Heart left ventricle (tissue), 16 donors: ENCODE measurements around the gene PTCD3. TPM values are rescaled to one million over a fixed set of nuclear protein-coding genes. Genes with fewer than 3 reads are reported as not detected.
A peak's percentile ranks its signal among the peaks of the same experiment; 100 is the strongest.

Experiments used
- ATAC-seq, 4 donors: fragments of 200-7000 bp; cut with Tn5 transposase; one replicate each; pipeline ENCODE4 v1.9.1; 2020 to 2022; ENCODE audit warnings: moderate library complexity in 4 of 4, mild to moderate bottlenecking in 3 of 4, moderate number of reproducible peaks in 1 of 4
- DNase-seq, 5 donors: peaks; one replicate each; pipeline ENCODE4 v3.0.0-alpha.2; 2020
- H3K27ac ChIP-seq, 12 donors: fragments of 200-600 bp; sonication (generic) in 4 of 12; one replicate each; pipeline versions ENCODE4 v1.5.0 to v1.8.0; 2016 to 2022; ENCODE audit warnings: mild to moderate bottlenecking in 2 of 12
- H3K27me3 ChIP-seq, 9 donors: fragments of 200-600 bp; sonication (generic) in 2 of 9; one replicate each; pipeline versions ENCODE4 v1.5.1 to v1.8.0; 2016 to 2022; ENCODE audit warnings: mild to moderate bottlenecking in 3 of 9
- H3K36me3 ChIP-seq, 9 donors: fragments of 200-600 bp; sonication (generic) in 2 of 9; one replicate each; pipeline versions ENCODE4 v1.5.0 to v1.8.0; 2018 to 2022; ENCODE audit warnings: mild to moderate bottlenecking in 2 of 9
- H3K4me1 ChIP-seq, 12 donors: fragments of 200-600 bp; sonication (generic) in 4 of 12; one replicate each; pipeline versions ENCODE4 v1.5.0 to v1.8.0; 2016 to 2022; ENCODE audit warnings: mild to moderate bottlenecking in 3 of 12
- H3K4me3 ChIP-seq, 12 donors: fragments of 200-600 bp; sonication (generic) in 4 of 12; one replicate each; pipeline versions ENCODE4 v1.5.0 to v1.8.0; 2017 to 2022; ENCODE audit warnings: mild to moderate bottlenecking in 9 of 12, moderate library complexity in 4 of 12
- H3K9me3 ChIP-seq, 12 donors: fragments of 200-600 bp; sonication (generic) in 4 of 12; one replicate each; pipeline versions ENCODE4 v1.5.0 to v1.8.0; 2016 to 2022; ENCODE audit warnings: mild to moderate bottlenecking in 1 of 12
- POLR2A ChIP-seq, 2 donors: fragments of 450-650 bp; IDR thresholded peaks; one replicate each; pipeline ENCODE4 v1.6.1; 2017; ENCODE audit warnings: antibody characterized with exemption in 2 of 2, mild to moderate bottlenecking in 2 of 2, moderate library complexity in 2 of 2
- WGBS, 4 donors: extraction: QIAGEN DNeasy Blood & Tissue Kit in 2 of 4; methylation state at CpG; one replicate each; pipeline versions ENCODE4 v1.1.5 to v1.1.7; 2013 to 2018; 5-methylcytosine and 5-hydroxymethylcytosine counted together
- intact Hi-C, 10 donors: fragments of 100-400 bp; cut with DNase I; formaldehyde crosslinking; loops; one replicate each; pipeline versions ENCODE4 v1.11.1 to v1.14.2; 2022
- polyA plus RNA-seq, 2 donors: library from polyadenylated mRNA; stranded (reverse); fragments of 200-250 nt; gene quantifications; one replicate each; pipeline ENCODE4 v1.2.3, GENCODE V29; 2013
- total RNA-seq, 9 donors: library from RNA; depleted of rRNA in 2 of 9; stranded (reverse); fragments of >200 nt in 2 of 9; fragmentation: NEBNext Ultra II Directional in 3 of 9; extraction: Animal tissue kit (Norgen Biotek cat#: 25700) in 3 of 9; gene quantifications; one replicate each; pipeline versions ENCODE4 v1.1.0 to v1.2.4, GENCODE V29; 2016 to 2023
- TF ChIP-seq, protein P1 (sequence below), 12 donors: fragments of 200-600 bp; sonication (generic) in 4 of 12; IDR thresholded peaks; one replicate each; pipeline versions ENCODE4 v1.5.0 to v1.8.0; 2018 to 2022; ENCODE audit warnings: antibody characterized with exemption in 12 of 12, mild to moderate bottlenecking in 5 of 12
- donor health status: ischemic (EF 13 %, LVEDD 7.1; RV severe dilation, severe dysfunction).
- donor health status: healthy with polysubstance abuse.
- donor health status: DM: no; HTN: yes; CAD: no.
- donor health status: DM: no; HTN: no; CAD: no.
- donor health status: ischemic (EF 25% LVEDD 6.9; RV normal size, moderate dysfunction).
- donor health status: ischemic (EF 25% LVEDD 5.7; RV mildly dilated, moderate dysfunction).
- donor health status: healthy.
- donor health status: DM: yes; HTN: yes; CAD: no.
- donor health status: ischemic (EF 35%, LVEDD 5.7; RV mildly dilated, moderate dysfunction).
- donor health status: nonischemic (EF 11% LVEDD 7.7; RV severe dilation, severe dysfunction).
- donor health status: DM: yes; HTN: yes; CAD: no.
- donor health status: PGD.
- donor health status: ischemic (EF 29% LVEDD 5.4; RV normal size, mild dysfunction).
- donor health status: nonischemic (EF 23%, LVEDD 6.1; RV moderate dilation, normal function).

PTCD3 gene
- total and polyA plus RNA-seq, 11 donors: 25.0 to 210 (median 117) TPM

DNA sequence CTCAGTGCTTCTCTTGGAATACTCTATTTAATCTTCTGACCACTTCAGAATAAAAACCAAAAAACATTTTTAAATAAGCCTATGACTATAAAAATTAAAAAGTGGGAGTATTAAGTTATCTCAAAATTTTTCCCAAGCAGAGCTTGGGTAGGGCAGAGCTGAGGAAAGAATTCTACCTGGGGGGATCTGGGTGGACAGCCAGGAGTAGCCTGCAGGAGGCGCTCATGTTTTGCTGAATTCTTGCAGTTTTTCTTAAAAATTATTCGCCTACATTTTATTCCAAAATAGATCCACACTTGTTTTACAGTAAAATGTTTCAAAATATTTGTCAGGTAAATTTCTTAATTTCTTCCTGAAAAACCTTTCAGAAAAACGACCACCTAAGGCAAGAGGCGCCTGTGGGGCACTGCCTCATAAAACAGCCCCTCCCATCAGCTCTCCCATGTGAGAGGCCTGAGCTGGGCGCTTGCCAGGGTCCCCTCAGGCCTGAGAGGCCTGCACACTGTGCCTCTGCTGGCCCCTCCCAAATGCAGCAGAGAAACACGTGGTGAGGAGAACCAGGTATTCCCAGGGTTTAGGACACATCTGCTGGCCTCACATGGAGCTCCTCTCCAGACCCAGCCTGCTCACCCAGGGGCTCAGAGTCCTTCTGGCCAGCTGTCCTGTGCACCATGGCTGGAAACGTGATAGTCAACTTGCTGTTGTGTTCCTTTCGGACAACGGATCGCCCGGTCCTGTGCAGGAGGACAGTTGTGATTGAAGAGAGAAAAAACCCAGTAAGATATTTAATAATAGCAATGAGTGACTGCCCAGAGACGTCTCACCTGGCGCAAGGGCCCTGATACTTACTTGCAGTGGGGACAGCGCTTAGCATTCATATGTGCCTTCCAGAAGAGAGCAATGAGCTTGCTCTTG is 17.8 kb upstream of the PTCD3 start:
- peak in 1 of 4 donors; percentile 10 for ATAC-seq
- Histone ChIP-seq H3K9me3 (no peaks in the 10 kb centered on the region), H3K4me3 (no peak overlapping the region), H3K4me1 (no peaks in the 10 kb centered on the region), H3K36me3 (peaks cover 0 to 85% (median 74%) of the 10 kb centered on the region in 9 donors), H3K27me3 (no peaks in the 10 kb centered on the region), H3K27ac (no peak overlapping the region)
- TF ChIP-seq POLR2A (IDR thresholded peaks at IDR 0.05): no peak
- TF ChIP-seq, protein P1, sequence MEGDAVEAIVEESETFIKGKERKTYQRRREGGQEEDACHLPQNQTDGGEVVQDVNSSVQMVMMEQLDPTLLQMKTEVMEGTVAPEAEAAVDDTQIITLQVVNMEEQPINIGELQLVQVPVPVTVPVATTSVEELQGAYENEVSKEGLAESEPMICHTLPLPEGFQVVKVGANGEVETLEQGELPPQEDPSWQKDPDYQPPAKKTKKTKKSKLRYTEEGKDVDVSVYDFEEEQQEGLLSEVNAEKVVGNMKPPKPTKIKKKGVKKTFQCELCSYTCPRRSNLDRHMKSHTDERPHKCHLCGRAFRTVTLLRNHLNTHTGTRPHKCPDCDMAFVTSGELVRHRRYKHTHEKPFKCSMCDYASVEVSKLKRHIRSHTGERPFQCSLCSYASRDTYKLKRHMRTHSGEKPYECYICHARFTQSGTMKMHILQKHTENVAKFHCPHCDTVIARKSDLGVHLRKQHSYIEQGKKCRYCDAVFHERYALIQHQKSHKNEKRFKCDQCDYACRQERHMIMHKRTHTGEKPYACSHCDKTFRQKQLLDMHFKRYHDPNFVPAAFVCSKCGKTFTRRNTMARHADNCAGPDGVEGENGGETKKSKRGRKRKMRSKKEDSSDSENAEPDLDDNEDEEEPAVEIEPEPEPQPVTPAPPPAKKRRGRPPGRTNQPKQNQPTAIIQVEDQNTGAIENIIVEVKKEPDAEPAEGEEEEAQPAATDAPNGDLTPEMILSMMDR (IDR thresholded peaks at IDR 0.05): peak in 6 of 12 donors; percentile 10 to 26 (median 17)
- 80 to 83% (median 83%) methylated on average over 14 of the region's 14 CpGs for WGBS, 4 donors
- DNase-seq: no peak
- intact Hi-C loops: loop anchor here in 4 of 10 donors (10.0 kb wide), 3 partner anchors 363 to 453 kb away; no protein-coding TSS in a partner anchor

- Histone ChIP-seq H3K4me3 (no peak overlapping the region), H3K27ac (no peak overlapping the region), H3K9me3 (no peaks in the 10 kb centered on the region), H3K36me3 (peaks cover 0 to 97% (median 87%) of the 10 kb centered on the region in 9 donors), H3K27me3 (no peaks in the 10 kb centered on the region), H3K4me1 (no peaks in the 10 kb centered on the region)
- DNase-seq: no peak
- WGBS, 4 donors: 43 to 61% (median 52%) methylated on average over 1 of the region's 1 CpG
- intact Hi-C loops: no loop called here
- TF ChIP-seq POLR2A (IDR thresholded peaks at IDR 0.05): no peak
- TF ChIP-seq, protein P1 (IDR thresholded peaks at IDR 0.05): no peak
- ATAC-seq: no peak
Measured at GRCh38 chr2:86094229-86094628, 11.8 kb upstream of the PTCD3 start.

DNA sequence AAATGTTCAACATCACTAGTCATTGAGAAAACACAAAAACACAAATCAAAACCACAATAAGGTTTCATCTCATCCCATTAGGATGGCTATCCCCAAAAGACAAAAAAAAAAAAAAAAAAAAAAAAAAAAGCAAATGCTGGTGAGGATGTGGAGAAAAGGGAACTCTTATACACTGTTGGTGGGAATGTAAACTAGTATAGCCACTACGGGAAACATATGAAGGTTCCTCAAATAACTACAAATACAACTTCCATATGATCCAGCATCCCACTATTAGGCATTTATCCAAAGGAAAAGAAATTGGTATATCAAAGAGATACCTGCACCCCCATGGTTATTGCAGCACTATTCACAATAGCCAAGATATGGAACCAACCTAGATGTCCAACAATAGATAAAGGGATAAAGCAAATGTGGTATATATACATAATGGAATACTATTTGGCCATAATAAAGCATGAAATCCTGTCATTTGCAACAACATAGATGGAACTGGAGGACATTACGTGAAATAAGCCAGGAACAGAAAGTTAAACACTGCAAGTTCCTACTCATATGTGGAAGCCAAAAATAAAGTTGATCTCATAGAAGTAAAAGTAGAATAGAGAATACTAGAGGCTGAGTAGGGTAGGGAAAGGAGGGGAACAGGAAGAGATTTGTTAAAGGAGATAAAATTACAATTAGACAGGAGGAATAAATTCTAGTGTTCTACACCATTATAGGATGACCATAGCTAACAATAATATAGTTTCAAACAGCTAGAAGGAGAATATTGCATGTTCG is 8.7 kb upstream of the PTCD3 start:
- no peak for ATAC-seq
- H3K27me3 ChIP-seq: no peaks in the 10 kb centered on the region
- TF ChIP-seq, protein P1 (IDR thresholded peaks at IDR 0.05): no peak
- TF ChIP-seq POLR2A (IDR thresholded peaks at IDR 0.05): no peak
- no peaks in the 10 kb centered on the region for H3K9me3 ChIP-seq
- no peak overlapping the region for H3K4me3 ChIP-seq
- DNase-seq: no peak
- WGBS, 4 donors: 86 to 97% (median 92%) methylated on average over 3 of the region's 3 CpGs
- H3K36me3 ChIP-seq: peaks cover 0 to 87% (median 81%) of the 10 kb centered on the region in 9 donors
- H3K4me1 ChIP-seq: no peaks in the 10 kb centered on the region
- H3K27ac ChIP-seq: no peak overlapping the region
- intact Hi-C loops: no loop called here

- no peaks in the 10 kb centered on the region for H3K9me3 ChIP-seq
- no peak overlapping the region for H3K4me3 ChIP-seq
- H3K36me3 ChIP-seq: peaks cover 0 to 85% (median 75%) of the 10 kb centered on the region in 9 donors
- intact Hi-C loops: no loop called here
- no peaks in the 10 kb centered on the region for H3K4me1 ChIP-seq
- TF ChIP-seq, protein P1 (IDR thresholded peaks at IDR 0.05): no peak
- no peak for TF ChIP-seq POLR2A (IDR thresholded peaks at IDR 0.05)
- ATAC-seq (no peak), DNase-seq (no peak)
- WGBS, 4 donors: 93 to 98% (median 94%) methylated on average over 1 of the region's 1 CpG
- H3K27ac ChIP-seq: no peak overlapping the region
- no peaks in the 10 kb centered on the region for H3K27me3 ChIP-seq
Measured at GRCh38 chr2:86097913-86098312, 8.1 kb upstream of the PTCD3 start.
